MM.1S (cell line): ENCODE data around the gene IQCN.
A peak's percentile ranks its signal among the peaks of the same experiment; 100 is the strongest.

ENCODE experiments used
- DNase-seq: peaks from one replicate; pipeline ENCODE4 v3.0.0-alpha.2; 2015
- H2AFZ ChIP-seq: fragments of 300-600 bp; sonication (generic); 2 replicates; pipeline ENCODE4 v1.6.0; 2016; ENCODE audit warnings: antibody characterized with exemption, low read length
- H3F3A ChIP-seq: fragments of 300-600 bp; sonication (generic); 2 replicates; pipeline ENCODE4 v1.6.1; 2016; ENCODE audit warnings: mild to moderate bottlenecking, antibody characterized with exemption, low read length, moderate library complexity, mixed read lengths; ENCODE audit not compliant: insufficient read depth
- H3K27ac ChIP-seq: fragments of 300-600 bp; sonication (generic); 2 replicates; pipeline ENCODE4 v1.5.1; 2016; ENCODE audit warnings: mild to moderate bottlenecking, low read length
- H3K27me3 ChIP-seq: fragments of 300-600 bp; sonication (generic); replicated peaks from 2 replicates; pipeline ENCODE4 v1.6.0; 2016; ENCODE audit warnings: low read length; ENCODE audit not compliant: insufficient read depth
- H3K36me3 ChIP-seq: fragments of 300-600 bp; sonication (generic); replicated peaks from 2 replicates; pipeline ENCODE4 v1.6.1; 2016; ENCODE audit warnings: mild to moderate bottlenecking, low read length, mixed read lengths; ENCODE audit not compliant: insufficient read depth
- H3K4me1 ChIP-seq: fragments of 300-600 bp; sonication (generic); 2 replicates; pipeline ENCODE4 v1.6.1; 2016; ENCODE audit warnings: low read length, mixed read lengths
- H3K4me2 ChIP-seq: fragments of 300-600 bp; sonication (generic); 2 replicates; pipeline ENCODE4 v1.6.0; 2016; ENCODE audit warnings: low read depth, low read length
- H3K4me3 ChIP-seq: fragments of 300-600 bp; sonication (generic); 2 replicates; pipeline ENCODE4 v1.5.1; 2016; ENCODE audit warnings: low read length, mixed read lengths
- H3K79me2 ChIP-seq: fragments of 300-600 bp; sonication (generic); 2 replicates; pipeline ENCODE4 v1.6.1; 2016; ENCODE audit warnings: mixed run types, low read length, mixed read lengths
- H3K9ac ChIP-seq: fragments of 300-600 bp; sonication (generic); 2 replicates; pipeline ENCODE4 v1.6.1; 2016; ENCODE audit warnings: low read length, mixed read lengths
- H3K9me2 ChIP-seq: fragments of 300-600 bp; sonication (generic); replicated peaks from 2 replicates; pipeline ENCODE4 v1.6.1; 2016; ENCODE audit warnings: mild to moderate bottlenecking, low read length, mixed read lengths; ENCODE audit not compliant: insufficient read depth
- H3K9me3 ChIP-seq: fragments of 300-600 bp; sonication (generic); replicated peaks from 2 replicates; pipeline ENCODE4 v1.6.1; 2016; ENCODE audit warnings: mild to moderate bottlenecking, low read length, mixed read lengths; ENCODE audit not compliant: insufficient read depth
- H4K20me1 ChIP-seq: fragments of 300-600 bp; sonication (generic); 2 replicates; pipeline ENCODE4 v1.6.1; 2016; ENCODE audit warnings: mild to moderate bottlenecking, low read length, moderate library complexity, mixed read lengths; ENCODE audit not compliant: insufficient read depth
- EZH2 ChIP-seq: fragments of 300-600 bp; sonication (generic); optimal IDR thresholded peaks from 2 replicates; pipeline ENCODE3; 2017; ENCODE audit warnings: low read depth, mild to moderate bottlenecking, antibody characterized with exemption, low read length, mixed read lengths
- EZH2phosphoT487 ChIP-seq: fragments of 300-600 bp; sonication (generic); IDR thresholded peaks from 2 replicates; pipeline ENCODE4 v1.6.1; 2018; ENCODE audit warnings: antibody characterized with exemption, low read length
- TF ChIP-seq, protein P1 (sequence below): fragments of 300-600 bp; sonication (generic); IDR thresholded peaks from 2 replicates; pipeline ENCODE4 v1.5.1; 2016; ENCODE audit warnings: antibody characterized with exemption, low read length, mixed read lengths

IQCN gene

DNA sequence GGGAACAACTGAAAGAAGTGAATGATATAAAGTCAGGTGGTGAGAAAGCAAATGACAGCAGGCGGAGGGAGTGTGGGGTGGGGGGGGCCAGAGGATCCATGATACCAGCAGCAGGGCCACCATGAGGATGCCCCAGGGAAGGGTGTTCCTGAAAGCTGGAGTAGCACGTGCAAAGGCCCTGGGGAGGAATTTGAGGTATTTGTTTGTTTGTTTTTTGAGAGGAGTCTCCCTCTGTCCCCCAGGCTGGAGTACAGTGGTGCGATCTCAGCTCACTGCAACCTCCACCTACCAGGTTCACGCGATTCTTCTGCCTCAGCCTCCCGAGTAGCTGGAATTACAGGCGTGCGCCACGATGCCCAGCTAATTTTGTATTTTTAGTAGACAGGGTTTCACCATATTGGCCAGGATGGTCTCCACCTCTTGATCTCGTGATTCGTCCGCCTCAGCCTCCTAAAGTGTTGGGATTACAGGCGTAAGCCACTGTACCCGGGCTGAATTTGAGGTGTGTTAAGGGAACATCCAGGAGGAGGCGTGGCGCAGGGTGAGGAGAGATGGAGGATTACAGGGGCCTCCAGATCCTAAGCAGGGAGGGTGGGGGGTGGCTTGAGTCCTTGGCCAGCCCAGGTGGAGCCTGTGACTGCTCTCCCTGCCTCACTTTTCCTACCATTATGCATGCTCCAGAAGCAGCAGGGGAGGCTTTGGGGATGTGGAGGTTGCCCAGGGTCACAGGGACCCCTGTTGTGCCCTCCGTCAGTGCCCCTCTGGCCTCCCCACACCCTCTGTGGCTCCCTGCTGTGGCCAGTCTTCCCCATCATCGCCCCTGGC lies 19.6 kb upstream of the IQCN start:
- no peak for TF ChIP-seq EZH2
- TF ChIP-seq, protein P1, sequence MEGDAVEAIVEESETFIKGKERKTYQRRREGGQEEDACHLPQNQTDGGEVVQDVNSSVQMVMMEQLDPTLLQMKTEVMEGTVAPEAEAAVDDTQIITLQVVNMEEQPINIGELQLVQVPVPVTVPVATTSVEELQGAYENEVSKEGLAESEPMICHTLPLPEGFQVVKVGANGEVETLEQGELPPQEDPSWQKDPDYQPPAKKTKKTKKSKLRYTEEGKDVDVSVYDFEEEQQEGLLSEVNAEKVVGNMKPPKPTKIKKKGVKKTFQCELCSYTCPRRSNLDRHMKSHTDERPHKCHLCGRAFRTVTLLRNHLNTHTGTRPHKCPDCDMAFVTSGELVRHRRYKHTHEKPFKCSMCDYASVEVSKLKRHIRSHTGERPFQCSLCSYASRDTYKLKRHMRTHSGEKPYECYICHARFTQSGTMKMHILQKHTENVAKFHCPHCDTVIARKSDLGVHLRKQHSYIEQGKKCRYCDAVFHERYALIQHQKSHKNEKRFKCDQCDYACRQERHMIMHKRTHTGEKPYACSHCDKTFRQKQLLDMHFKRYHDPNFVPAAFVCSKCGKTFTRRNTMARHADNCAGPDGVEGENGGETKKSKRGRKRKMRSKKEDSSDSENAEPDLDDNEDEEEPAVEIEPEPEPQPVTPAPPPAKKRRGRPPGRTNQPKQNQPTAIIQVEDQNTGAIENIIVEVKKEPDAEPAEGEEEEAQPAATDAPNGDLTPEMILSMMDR = no peak
- TF ChIP-seq EZH2phosphoT487 = no peak
- Histone ChIP-seq H3K9ac (no peak overlapping the region), H4K20me1 (no peaks in the 10 kb centered on the region), H3K36me3 (no peaks in the 10 kb centered on the region), H3K79me2 (no peaks in the 10 kb centered on the region), H3K4me1 (peaks cover 18% of the 10 kb centered on the region), H3K27ac (no peak overlapping the region), H3F3A (no peaks in the 10 kb centered on the region), H3K9me2 (no peaks in the 10 kb centered on the region), H3K9me3 (no peaks in the 10 kb centered on the region), H3K27me3 (peaks cover 51% of the 10 kb centered on the region), H2AFZ (no peak overlapping the region), H3K4me3 (no peak overlapping the region), H3K4me2 (no peak overlapping the region)
- DNase-seq = no peak

DNA sequence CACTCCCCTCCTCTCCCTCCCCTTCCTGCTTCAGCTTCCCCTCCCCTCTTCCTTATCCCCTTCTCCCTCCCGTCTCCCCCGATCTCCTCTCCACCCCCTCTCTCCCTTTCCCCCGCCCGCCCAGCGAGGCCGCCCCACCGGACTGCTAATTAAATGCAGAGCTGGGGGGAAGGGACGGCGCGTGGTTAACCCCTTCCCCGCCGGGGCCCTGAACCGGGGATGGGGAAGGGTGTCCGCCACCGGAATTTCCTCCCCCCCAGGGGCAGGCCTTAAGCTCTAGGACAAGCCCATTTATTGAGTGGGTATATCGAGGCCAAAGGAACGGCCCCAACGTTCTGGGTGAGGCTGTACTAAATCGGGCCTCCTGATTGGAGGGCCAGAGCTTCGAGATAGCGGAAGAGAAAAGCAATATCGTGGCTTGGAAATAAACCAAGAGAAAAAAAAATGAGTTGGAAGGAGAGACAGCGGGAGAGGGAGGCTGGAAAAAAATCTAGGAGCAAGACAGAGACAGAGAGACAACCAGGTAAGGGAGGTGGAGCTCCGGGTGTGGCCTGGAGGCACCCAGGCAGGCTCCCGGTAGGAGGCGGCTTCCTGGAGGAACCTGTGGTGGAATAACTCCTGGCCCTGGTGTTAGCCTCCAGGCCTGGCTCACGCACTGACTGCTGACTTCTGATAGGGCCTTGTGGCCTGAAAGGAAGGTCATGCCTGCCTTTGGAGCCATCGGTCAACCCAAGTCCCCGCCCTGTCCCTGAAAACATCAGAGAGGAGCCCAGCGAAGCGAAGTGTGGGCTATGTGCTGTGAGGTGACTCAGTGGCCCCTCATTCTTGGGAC lies 18.8 kb upstream of the IQCN start:
- no peak overlapping the region for H3K27ac ChIP-seq
- H3K4me2 ChIP-seq = peak overlapping the region; percentile 97
- peaks cover 18% of the 10 kb centered on the region for H3K4me1 ChIP-seq
- H3K27me3 ChIP-seq = peaks cover 55% of the 10 kb centered on the region
- H3K36me3 ChIP-seq = no peaks in the 10 kb centered on the region
- TF ChIP-seq, protein P1 = no peak
- TF ChIP-seq EZH2 = no peak
- TF ChIP-seq EZH2phosphoT487 = no peak; the same call in 1 of the 2 replicates
- H3K79me2 ChIP-seq = no peaks in the 10 kb centered on the region
- no peaks in the 10 kb centered on the region for H4K20me1 ChIP-seq
- H3K4me3 ChIP-seq = peak overlapping the region; percentile 60; the same call in 1 of the 2 replicates
- H2AFZ ChIP-seq = no peak overlapping the region
- H3K9ac ChIP-seq = no peak overlapping the region; the same call in 1 of the 2 replicates
- H3K9me3 ChIP-seq = no peaks in the 10 kb centered on the region
- DNase-seq = no peak
- H3F3A ChIP-seq = no peaks in the 10 kb centered on the region
- H3K9me2 ChIP-seq = no peaks in the 10 kb centered on the region

GRCh38 chr19:18292462-18292809 lies 18.2 kb upstream of the IQCN start:
- DNase-seq = no peak
- Histone ChIP-seq H3K36me3 (no peaks in the 10 kb centered on the region), H3K4me3 (peak overlapping the region; percentile 60), H3K9ac (peak overlapping the region; percentile 57; the same call in 1 of the 2 replicates), H2AFZ (peak overlapping the region; percentile 84), H3K4me2 (peak overlapping the region; percentile 97), H3K79me2 (no peaks in the 10 kb centered on the region), H3F3A (no peaks in the 10 kb centered on the region), H3K9me2 (no peaks in the 10 kb centered on the region), H3K27me3 (peaks cover 57% of the 10 kb centered on the region), H4K20me1 (no peaks in the 10 kb centered on the region), H3K4me1 (peaks cover 18% of the 10 kb centered on the region), H3K27ac (no peak overlapping the region), H3K9me3 (no peaks in the 10 kb centered on the region)
- TF ChIP-seq, protein P1 = no peak
- peak; percentile 43; the same call in 1 of the 2 replicates for TF ChIP-seq EZH2phosphoT487
